Heart left ventricle (tissue), 16 donors: Measurements from ENCODE around the gene CANT1. TPM values are rescaled to one million over a fixed set of nuclear protein-coding genes. Genes with fewer than 3 reads are reported as not detected.

Experiments used
- ATAC-seq, 4 donors: fragments of 200-7000 bp; cut with Tn5 transposase; one replicate each; pipeline ENCODE4 v1.9.1; 2020 to 2022; ENCODE audit warnings: moderate library complexity in 4 of 4, mild to moderate bottlenecking in 3 of 4, moderate number of reproducible peaks in 1 of 4
- DNase-seq, 5 donors: peaks; one replicate each; pipeline ENCODE4 v3.0.0-alpha.2; 2020
- H3K27ac ChIP-seq, 12 donors: fragments of 200-600 bp; sonication (generic) in 4 of 12; one replicate each; pipeline versions ENCODE4 v1.5.0 to v1.8.0; 2016 to 2022; ENCODE audit warnings: mild to moderate bottlenecking in 2 of 12
- H3K27me3 ChIP-seq, 9 donors: fragments of 200-600 bp; sonication (generic) in 2 of 9; one replicate each; pipeline versions ENCODE4 v1.5.1 to v1.8.0; 2016 to 2022; ENCODE audit warnings: mild to moderate bottlenecking in 3 of 9
- H3K36me3 ChIP-seq, 9 donors: fragments of 200-600 bp; sonication (generic) in 2 of 9; one replicate each; pipeline versions ENCODE4 v1.5.0 to v1.8.0; 2018 to 2022; ENCODE audit warnings: mild to moderate bottlenecking in 2 of 9
- H3K4me1 ChIP-seq, 12 donors: fragments of 200-600 bp; sonication (generic) in 4 of 12; one replicate each; pipeline versions ENCODE4 v1.5.0 to v1.8.0; 2016 to 2022; ENCODE audit warnings: mild to moderate bottlenecking in 3 of 12
- H3K4me3 ChIP-seq, 12 donors: fragments of 200-600 bp; sonication (generic) in 4 of 12; one replicate each; pipeline versions ENCODE4 v1.5.0 to v1.8.0; 2017 to 2022; ENCODE audit warnings: mild to moderate bottlenecking in 9 of 12, moderate library complexity in 4 of 12
- H3K9me3 ChIP-seq, 12 donors: fragments of 200-600 bp; sonication (generic) in 4 of 12; one replicate each; pipeline versions ENCODE4 v1.5.0 to v1.8.0; 2016 to 2022; ENCODE audit warnings: mild to moderate bottlenecking in 1 of 12
- POLR2A ChIP-seq, 2 donors: fragments of 450-650 bp; IDR thresholded peaks; one replicate each; pipeline ENCODE4 v1.6.1; 2017; ENCODE audit warnings: antibody characterized with exemption in 2 of 2, mild to moderate bottlenecking in 2 of 2, moderate library complexity in 2 of 2
- WGBS, 4 donors: extraction: QIAGEN DNeasy Blood & Tissue Kit in 2 of 4; methylation state at CpG; one replicate each; pipeline versions ENCODE4 v1.1.5 to v1.1.7; 2013 to 2018; 5-methylcytosine and 5-hydroxymethylcytosine counted together
- intact Hi-C, 10 donors: fragments of 100-400 bp; cut with DNase I; formaldehyde crosslinking; loops; one replicate each; pipeline versions ENCODE4 v1.11.1 to v1.14.2; 2022
- polyA plus RNA-seq, 2 donors: library from polyadenylated mRNA; stranded (reverse); fragments of 200-250 nt; gene quantifications; one replicate each; pipeline ENCODE4 v1.2.3, GENCODE V29; 2013
- total RNA-seq, 9 donors: library from RNA; depleted of rRNA in 2 of 9; stranded (reverse); fragments of >200 nt in 2 of 9; fragmentation: NEBNext Ultra II Directional in 3 of 9; extraction: Animal tissue kit (Norgen Biotek cat#: 25700) in 3 of 9; gene quantifications; one replicate each; pipeline versions ENCODE4 v1.1.0 to v1.2.4, GENCODE V29; 2016 to 2023
- TF ChIP-seq, protein P1 (sequence below), 12 donors: fragments of 200-600 bp; sonication (generic) in 4 of 12; IDR thresholded peaks; one replicate each; pipeline versions ENCODE4 v1.5.0 to v1.8.0; 2018 to 2022; ENCODE audit warnings: antibody characterized with exemption in 12 of 12, mild to moderate bottlenecking in 5 of 12
- donor health status: ischemic (EF 13 %, LVEDD 7.1; RV severe dilation, severe dysfunction).
- donor health status: healthy with polysubstance abuse.
- donor health status: DM: no; HTN: yes; CAD: no.
- donor health status: DM: no; HTN: no; CAD: no.
- donor health status: ischemic (EF 25% LVEDD 6.9; RV normal size, moderate dysfunction).
- donor health status: ischemic (EF 25% LVEDD 5.7; RV mildly dilated, moderate dysfunction).
- donor health status: healthy.
- donor health status: DM: yes; HTN: yes; CAD: no.
- donor health status: ischemic (EF 35%, LVEDD 5.7; RV mildly dilated, moderate dysfunction).
- donor health status: nonischemic (EF 11% LVEDD 7.7; RV severe dilation, severe dysfunction).
- donor health status: DM: yes; HTN: yes; CAD: no.
- donor health status: PGD.
- donor health status: ischemic (EF 29% LVEDD 5.4; RV normal size, mild dysfunction).
- donor health status: nonischemic (EF 23%, LVEDD 6.1; RV moderate dilation, normal function).

CANT1 gene
- total and polyA plus RNA-seq, 11 donors: 5.1 to 46.2 (median 24.1) TPM

DNA sequence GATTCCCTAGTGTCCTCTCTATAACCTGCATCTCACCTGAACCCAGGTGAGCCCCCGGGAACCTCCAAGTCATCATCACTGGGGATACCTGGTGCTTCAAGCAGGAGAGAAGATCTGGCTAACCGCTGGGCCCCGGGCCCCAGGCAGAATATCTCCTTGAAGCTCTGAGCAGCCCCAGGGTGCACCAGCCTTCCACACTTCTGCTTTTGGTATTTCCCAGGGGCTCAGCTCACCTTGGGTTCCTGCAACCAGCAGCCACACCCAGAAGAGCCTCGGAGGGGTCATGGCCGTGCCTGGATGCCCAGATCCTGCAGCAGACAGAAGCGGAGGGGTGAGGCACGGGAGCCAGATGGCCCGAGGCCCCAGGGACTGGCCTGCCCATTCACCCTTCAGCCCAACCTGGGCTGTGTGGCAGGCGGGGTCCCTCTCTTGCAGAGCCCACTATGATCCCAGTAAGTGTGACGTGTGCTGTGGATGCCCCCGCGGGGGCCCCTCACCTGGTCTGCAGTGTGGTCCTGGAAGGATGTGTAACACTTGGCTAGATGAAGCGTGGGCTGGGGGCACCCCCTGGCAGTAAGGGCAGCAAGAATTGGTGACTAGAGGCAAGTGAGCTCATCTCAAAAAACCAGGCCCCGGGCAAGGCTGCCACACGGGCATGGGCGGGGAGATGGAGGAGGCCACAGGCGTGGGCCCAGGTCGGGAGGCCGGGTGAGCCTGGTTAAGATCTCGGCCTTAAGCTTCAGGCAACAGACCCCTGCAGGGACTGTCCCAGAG, 32.5 kb downstream of the CANT1 start:
- Histone ChIP-seq H3K27ac (peak overlapping the region in 9 of 12 donors; percentile 61 to 86 (median 80)), H3K4me3 (peak overlapping the region in 9 of 12 donors; percentile 24 to 63 (median 49)), H3K9me3 (no peaks in the 10 kb centered on the region), H3K4me1 (peaks cover 2 to 78% (median 53%) of the 10 kb centered on the region in 12 donors), H3K27me3 (no peaks in the 10 kb centered on the region), H3K36me3 (peaks cover 0 to 30% (median 5%) of the 10 kb centered on the region in 9 donors)
- no peak for TF ChIP-seq POLR2A (IDR thresholded peaks at IDR 0.05)
- TF ChIP-seq, protein P1, sequence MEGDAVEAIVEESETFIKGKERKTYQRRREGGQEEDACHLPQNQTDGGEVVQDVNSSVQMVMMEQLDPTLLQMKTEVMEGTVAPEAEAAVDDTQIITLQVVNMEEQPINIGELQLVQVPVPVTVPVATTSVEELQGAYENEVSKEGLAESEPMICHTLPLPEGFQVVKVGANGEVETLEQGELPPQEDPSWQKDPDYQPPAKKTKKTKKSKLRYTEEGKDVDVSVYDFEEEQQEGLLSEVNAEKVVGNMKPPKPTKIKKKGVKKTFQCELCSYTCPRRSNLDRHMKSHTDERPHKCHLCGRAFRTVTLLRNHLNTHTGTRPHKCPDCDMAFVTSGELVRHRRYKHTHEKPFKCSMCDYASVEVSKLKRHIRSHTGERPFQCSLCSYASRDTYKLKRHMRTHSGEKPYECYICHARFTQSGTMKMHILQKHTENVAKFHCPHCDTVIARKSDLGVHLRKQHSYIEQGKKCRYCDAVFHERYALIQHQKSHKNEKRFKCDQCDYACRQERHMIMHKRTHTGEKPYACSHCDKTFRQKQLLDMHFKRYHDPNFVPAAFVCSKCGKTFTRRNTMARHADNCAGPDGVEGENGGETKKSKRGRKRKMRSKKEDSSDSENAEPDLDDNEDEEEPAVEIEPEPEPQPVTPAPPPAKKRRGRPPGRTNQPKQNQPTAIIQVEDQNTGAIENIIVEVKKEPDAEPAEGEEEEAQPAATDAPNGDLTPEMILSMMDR (IDR thresholded peaks at IDR 0.05): no peak
- WGBS, 4 donors: 68 to 86% (median 74%) methylated on average over 13 to 20 of the region's 20 CpGs
- intact Hi-C loops: loop anchor here in 2 of 10 donors (10.0 kb wide), 2 partner anchors 52 to 482 kb away; partner anchors contain the start of gene TIMP2 (in 1 of the 2)
- ATAC-seq (no peak), DNase-seq (no peak)

DNA sequence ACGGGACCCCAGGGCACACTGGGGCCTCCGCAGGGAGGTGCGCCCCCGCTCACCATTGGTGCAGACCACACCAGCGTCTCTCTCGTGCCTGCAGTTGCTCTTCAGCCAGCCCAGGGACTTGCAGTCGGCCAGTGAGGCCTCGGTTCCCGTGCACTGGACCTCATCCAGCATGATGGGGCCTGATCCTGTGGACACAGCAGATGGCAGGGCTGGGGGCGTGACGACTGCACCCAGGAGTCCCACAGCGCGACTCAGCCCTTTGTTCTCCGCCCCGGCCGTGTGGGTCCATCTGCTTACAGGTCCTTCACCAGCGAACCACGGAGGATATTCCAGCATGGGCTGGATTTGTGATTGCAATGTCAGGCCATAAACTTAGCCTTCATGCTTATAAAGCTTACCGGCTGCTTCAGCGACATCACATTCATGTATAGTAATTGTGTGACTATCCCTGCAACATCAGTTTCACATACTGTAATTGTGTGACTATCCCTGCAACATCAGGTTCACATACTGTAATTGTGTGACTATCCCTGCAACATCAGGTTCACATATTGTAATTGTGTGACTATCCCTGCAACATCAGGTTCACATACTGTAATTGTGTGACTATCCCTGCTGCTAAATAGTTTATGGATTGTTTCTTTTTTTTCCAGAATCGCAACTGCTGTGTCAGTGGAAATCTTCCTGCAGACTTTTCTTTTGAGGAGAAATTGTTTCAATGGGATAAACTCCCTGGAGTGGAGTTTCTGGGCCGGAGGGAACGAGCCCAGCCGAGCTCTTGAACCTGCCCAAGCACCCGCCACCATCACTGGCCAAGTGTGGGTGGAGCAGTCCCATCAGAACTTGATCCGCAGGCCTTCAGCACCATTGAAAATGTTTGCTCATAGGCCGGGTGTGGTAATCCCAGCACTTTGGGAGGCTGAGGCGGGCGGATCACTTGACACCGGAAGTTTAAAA, 34.7 kb downstream of the CANT1 start:
- TF ChIP-seq POLR2A (IDR thresholded peaks at IDR 0.05): no peak
- TF ChIP-seq, protein P1 (IDR thresholded peaks at IDR 0.05): no peak
- 39 to 65% (median 56%) methylated on average over 13 to 30 of the region's 30 CpGs for WGBS, 4 donors
- H3K27ac ChIP-seq: peak overlapping the region in 11 of 12 donors; percentile 4 to 79 (median 54)
- H3K4me1 ChIP-seq: peaks cover 0 to 87% (median 58%) of the 10 kb centered on the region in 12 donors
- H3K27me3 ChIP-seq: no peaks in the 10 kb centered on the region
- DNase-seq: peak in 3 of 5 donors; percentile 52 to 69 (median 55)
- H3K36me3 ChIP-seq: peaks cover 0 to 43% (median 10%) of the 10 kb centered on the region in 9 donors
- ATAC-seq: peak in 2 of 4 donors; percentile 11 to 25
- peak overlapping the region in 4 of 12 donors; percentile 17 to 41 (median 26) for H3K4me3 ChIP-seq
- no peaks in the 10 kb centered on the region for H3K9me3 ChIP-seq
- intact Hi-C loops: loop anchor here in 6 of 10 donors (5.0 to 10.0 kb wide), 6 partner anchors 43 to 480 kb away; partner anchors contain the start of gene TIMP2 (in 2 of the 6)

DNA sequence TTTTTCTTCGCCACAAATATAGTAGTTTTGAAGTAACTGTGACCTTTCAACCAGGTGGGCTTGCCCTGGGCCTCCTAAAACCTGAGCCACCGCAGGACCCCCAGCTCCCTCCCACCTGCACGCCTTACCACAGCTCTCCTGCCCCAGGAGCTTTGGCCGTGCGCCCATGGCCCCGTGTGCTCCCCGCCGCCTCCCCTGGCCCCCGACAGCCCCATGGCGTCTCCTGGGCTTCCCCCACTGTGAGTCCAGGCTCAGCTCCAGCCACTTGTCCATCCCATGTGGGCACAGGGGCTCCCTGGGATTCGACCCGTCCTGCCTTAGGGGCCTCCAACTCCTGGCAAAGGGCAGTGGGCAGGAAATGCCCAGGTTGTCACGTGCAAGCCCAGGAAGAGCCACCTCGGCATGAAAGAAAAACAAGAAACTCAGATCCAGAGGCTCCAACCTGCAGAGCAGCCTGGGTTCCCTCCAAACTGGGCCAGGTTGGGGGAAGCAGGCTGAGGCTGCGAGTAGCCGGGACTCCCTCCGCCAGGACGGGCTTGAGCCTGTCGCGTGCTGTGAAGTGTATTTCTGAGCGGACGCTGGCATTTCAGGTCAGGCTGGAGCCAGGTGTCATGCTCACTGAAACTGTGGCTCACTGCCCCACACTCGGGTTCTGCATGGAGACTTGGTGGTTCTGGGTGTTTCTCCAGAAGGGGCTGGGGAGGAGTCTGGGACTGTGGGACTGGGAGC, 35.6 kb downstream of the CANT1 start:
- Histone ChIP-seq H3K9me3 (no peaks in the 10 kb centered on the region), H3K4me3 (no peak overlapping the region), H3K36me3 (peaks cover 0 to 53% (median 15%) of the 10 kb centered on the region in 9 donors), H3K27me3 (no peaks in the 10 kb centered on the region), H3K4me1 (peaks cover 0 to 83% (median 51%) of the 10 kb centered on the region in 12 donors), H3K27ac (peak overlapping the region in 3 of 12 donors; percentile 23 to 79 (median 28))
- ATAC-seq: no peak
- WGBS, 4 donors: 75 to 79% (median 77%) methylated on average over 21 to 23 of the region's 23 CpGs
- no peak for TF ChIP-seq POLR2A (IDR thresholded peaks at IDR 0.05)
- TF ChIP-seq, protein P1 (IDR thresholded peaks at IDR 0.05): no peak
- intact Hi-C loops: loop anchor here in 6 of 10 donors (5.0 to 10.0 kb wide), 6 partner anchors 42 to 479 kb away; partner anchors contain the start of gene TIMP2 (in 2 of the 6)
- no peak for DNase-seq
